ENCODE data around the gene ZNF638.
"Not testable (repeated sequence)": the region's sequence is repeated elsewhere in the genome, so short reads cannot be mapped to it uniquely, and the experiment has no call there.

GRCh38 chr2:71416866-71417265 is 85.3 kb downstream of the ZNF638 start:
- TF ChIP-seq CTCF, POLR2A (IDR thresholded peaks at IDR 0.05): not testable (repeated sequence)
